ENCODE results near the gene TECPR2. TPM values are rescaled to one million over a fixed set of nuclear protein-coding genes. Genes with fewer than 3 reads are reported as not detected.

TECPR2 gene
- total and polyA plus RNA-seq, 8 donors, result 3.3 to 18.2 (median 10.5) TPM

- no peak for ATAC-seq
- DNase-seq, result no peak
- H3K4me3 ChIP-seq, result no peak overlapping the region
- H3K9me3 ChIP-seq, result no peaks in the 10 kb centered on the region
- no peak for TF ChIP-seq CTCF (IDR thresholded peaks at IDR 0.05)
- H3K4me1 ChIP-seq, result no peaks in the 10 kb centered on the region
- H3K36me3 ChIP-seq, result peaks cover 0 to 40% (median 15%) of the 10 kb centered on the region in 3 donors
- no peak for FAIRE-seq
- H3K27ac ChIP-seq, result no peak overlapping the region
- 90 to 91% methylated on average over 3 of the region's 3 CpGs for WGBS, 2 donors
- intact Hi-C loops (cut with DNase I), result no loop called here
- H3K27me3 ChIP-seq, result no peaks in the 10 kb centered on the region
Measured at GRCh38 chr14:102356280-102356679, 6.5 kb upstream of the TECPR2 start.

DNA sequence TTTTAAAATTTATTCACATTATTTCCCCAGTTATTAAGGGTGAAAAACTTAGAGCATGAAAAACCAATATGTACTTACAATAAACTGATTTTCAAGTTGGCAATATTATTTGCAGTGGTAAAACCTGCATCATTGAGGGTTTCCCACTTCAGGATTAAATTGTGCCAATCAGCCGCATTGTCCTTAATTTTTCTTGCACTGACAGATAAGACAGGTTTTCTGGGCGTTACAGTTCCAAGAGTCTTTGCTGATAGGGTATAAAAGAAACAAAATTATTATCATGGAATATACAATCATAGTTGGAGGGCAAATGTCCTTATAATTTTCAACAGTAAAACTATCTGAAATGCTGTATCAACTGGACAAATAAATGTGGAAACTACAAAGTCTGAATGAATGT lies 3.4 kb upstream of the TECPR2 start:
- FAIRE-seq (no peak), ATAC-seq (no peak), DNase-seq (no peak)
- Histone ChIP-seq H3K4me1 (peaks cover 5 to 16% (median 7%) of the 10 kb centered on the region in 3 donors), H3K9me3 (no peaks in the 10 kb centered on the region), H3K36me3 (peaks cover 0 to 32% (median 15%) of the 10 kb centered on the region in 3 donors), H3K27ac (no peak overlapping the region), H3K27me3 (no peaks in the 10 kb centered on the region), H3K4me3 (no peak overlapping the region)
- WGBS, 2 donors, result 89 to 91% methylated on average over 2 of the region's 2 CpGs
- intact Hi-C loops (cut with DNase I), result no loop called here
- TF ChIP-seq CTCF (IDR thresholded peaks at IDR 0.05), result no peak

DNA sequence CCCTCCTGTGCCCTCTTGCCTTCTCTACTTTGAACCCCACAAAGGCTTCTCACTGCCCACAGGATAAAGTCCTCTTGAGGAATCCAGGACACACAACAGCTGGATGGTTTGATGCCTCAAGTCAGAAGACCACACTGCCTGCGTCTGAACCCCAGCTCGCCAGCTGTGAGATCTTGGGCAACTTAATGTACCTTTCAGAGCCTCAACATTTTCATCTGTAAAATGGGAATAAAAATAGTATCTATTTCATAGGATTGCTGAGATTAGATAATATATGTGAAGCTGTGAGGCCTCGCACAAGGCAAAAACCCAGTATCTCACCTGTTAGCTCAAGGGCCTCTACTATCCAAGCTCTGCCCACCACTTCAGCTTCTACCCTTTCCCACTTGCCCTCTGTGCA lies 2.4 kb upstream of the TECPR2 start:
- Histone ChIP-seq H3K4me3 (no peak overlapping the region), H3K27ac (no peak overlapping the region), H3K36me3 (peaks cover 0 to 21% (median 15%) of the 10 kb centered on the region in 3 donors), H3K9me3 (no peaks in the 10 kb centered on the region), H3K4me1 (peaks cover 5 to 18% (median 7%) of the 10 kb centered on the region in 3 donors), H3K27me3 (no peaks in the 10 kb centered on the region)
- intact Hi-C loops (cut with DNase I), result no loop called here
- no peak for FAIRE-seq
- no peak for DNase-seq
- TF ChIP-seq CTCF (IDR thresholded peaks at IDR 0.05), result no peak
- ATAC-seq, result no peak
- WGBS, 2 donors, result 94 to 99% methylated on average over 3 of the region's 3 CpGs

GRCh38 chr14:102362084-102362483 lies 657 bp upstream of the TECPR2 start:
- peak overlapping the region in 3 of 4 donors; percentile 46 to 80 (median 79) for H3K27ac ChIP-seq
- ATAC-seq (peak in 3 of 4 donors; percentile 2 to 8 (median 3)), DNase-seq (no peak), FAIRE-seq (no peak)
- no peaks in the 10 kb centered on the region for H3K27me3 ChIP-seq
- WGBS, 2 donors, result 9 to 10% methylated on average over 4 of the region's 4 CpGs
- peaks cover 5 to 18% (median 7%) of the 10 kb centered on the region in 3 donors for H3K4me1 ChIP-seq
- H3K4me3 ChIP-seq, result peak overlapping the region; percentile 80 to 95 (median 88)
- H3K36me3 ChIP-seq, result peaks cover 0 to 15% (median 9%) of the 10 kb centered on the region in 3 donors
- intact Hi-C loops (cut with DNase I), result no loop called here
- no peaks in the 10 kb centered on the region for H3K9me3 ChIP-seq
- no peak for TF ChIP-seq CTCF (IDR thresholded peaks at IDR 0.05)

- H3K27ac ChIP-seq, result peak overlapping the region; percentile 46 to 80 (median 74)
- no peak for TF ChIP-seq CTCF (IDR thresholded peaks at IDR 0.05)
- 2 to 4% methylated on average over 39 to 53 of the region's 53 CpGs for WGBS, 2 donors
- peaks cover 0 to 5% (median under 1%) of the 10 kb centered on the region in 3 donors for H3K36me3 ChIP-seq
- peak overlapping the region; percentile 80 to 95 (median 88) for H3K4me3 ChIP-seq
- peaks cover 5 to 18% (median 7%) of the 10 kb centered on the region in 3 donors for H3K4me1 ChIP-seq
- intact Hi-C loops (cut with DNase I), result no loop called here
- ATAC-seq (peak; percentile 24 to 55 (median 41)), FAIRE-seq (no peak), DNase-seq (peak in 1 of 6 donors; percentile 29)
- H3K9me3 ChIP-seq, result no peaks in the 10 kb centered on the region
- no peaks in the 10 kb centered on the region for H3K27me3 ChIP-seq
Measured at GRCh38 chr14:102363182-102363943, 622 bp downstream of the TECPR2 start.

Data from pancreas (tissue), 10 donors.